DOHH2 (cell line): ENCODE measurements around the gene GALNT2.

Experiments
- EZH2phosphoT487 ChIP-seq: fragments of 200-600 bp; sonication (generic); IDR thresholded peaks from 2 replicates; pipeline ENCODE4 v1.6.1; 2017; ENCODE audit warnings: borderline replicate concordance, mild to moderate bottlenecking, antibody characterized with exemption, low read length, moderate library complexity, mixed read lengths
- TF ChIP-seq, protein P1 (sequence below): fragments of 200-600 bp; sonication (generic); IDR thresholded peaks from one replicate; pipeline ENCODE4 v1.5.1; 2014; ENCODE audit warnings: antibody characterized with exemption, mild to moderate bottlenecking, low read depth, low read length; ENCODE audit not compliant: poor library complexity, severe bottlenecking

DNA sequence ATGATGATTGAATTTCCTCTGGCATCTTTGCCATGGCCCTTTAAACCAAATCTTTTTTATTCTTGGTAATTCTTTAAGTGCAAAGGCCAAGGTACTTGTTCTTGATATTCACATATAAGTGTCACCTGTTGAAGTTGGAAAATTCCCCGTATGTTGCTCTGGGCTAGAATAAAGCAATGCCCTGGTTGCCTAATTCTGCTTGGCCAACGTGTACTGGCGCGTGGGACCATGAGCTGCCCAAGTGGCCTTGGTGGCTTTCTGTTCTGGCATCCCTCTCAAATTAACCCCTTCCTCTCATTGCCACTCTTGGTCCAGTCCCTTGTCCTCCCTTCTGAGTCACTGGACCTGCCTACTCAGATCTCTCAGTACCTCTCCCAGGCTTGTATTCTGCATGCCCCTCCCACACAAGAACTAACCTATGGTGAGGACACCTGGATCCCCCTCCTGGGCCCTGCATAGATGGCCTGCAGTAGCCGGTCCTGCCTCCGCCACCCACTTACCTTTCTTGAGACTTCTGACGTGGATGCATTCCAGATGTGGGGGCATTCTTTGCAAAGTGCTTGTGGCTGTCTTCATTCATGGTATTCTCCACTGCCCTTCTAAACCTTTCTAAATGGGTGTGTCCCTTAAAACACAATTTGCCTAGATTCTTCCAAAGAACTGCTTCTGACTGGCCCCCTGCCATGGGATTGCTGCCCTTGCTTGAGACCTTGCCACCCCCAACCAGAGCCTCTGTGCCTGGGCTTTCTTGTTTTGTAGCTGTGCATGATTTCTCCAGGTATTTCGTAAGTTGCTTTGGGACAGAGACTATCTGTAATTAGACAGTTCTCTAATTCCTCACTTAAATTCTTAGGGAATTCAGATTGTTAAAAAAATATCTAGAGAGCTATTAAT, 152.4 kb downstream of the GALNT2 start:
- TF ChIP-seq, protein P1, sequence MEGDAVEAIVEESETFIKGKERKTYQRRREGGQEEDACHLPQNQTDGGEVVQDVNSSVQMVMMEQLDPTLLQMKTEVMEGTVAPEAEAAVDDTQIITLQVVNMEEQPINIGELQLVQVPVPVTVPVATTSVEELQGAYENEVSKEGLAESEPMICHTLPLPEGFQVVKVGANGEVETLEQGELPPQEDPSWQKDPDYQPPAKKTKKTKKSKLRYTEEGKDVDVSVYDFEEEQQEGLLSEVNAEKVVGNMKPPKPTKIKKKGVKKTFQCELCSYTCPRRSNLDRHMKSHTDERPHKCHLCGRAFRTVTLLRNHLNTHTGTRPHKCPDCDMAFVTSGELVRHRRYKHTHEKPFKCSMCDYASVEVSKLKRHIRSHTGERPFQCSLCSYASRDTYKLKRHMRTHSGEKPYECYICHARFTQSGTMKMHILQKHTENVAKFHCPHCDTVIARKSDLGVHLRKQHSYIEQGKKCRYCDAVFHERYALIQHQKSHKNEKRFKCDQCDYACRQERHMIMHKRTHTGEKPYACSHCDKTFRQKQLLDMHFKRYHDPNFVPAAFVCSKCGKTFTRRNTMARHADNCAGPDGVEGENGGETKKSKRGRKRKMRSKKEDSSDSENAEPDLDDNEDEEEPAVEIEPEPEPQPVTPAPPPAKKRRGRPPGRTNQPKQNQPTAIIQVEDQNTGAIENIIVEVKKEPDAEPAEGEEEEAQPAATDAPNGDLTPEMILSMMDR: no peak
- no peak for TF ChIP-seq EZH2phosphoT487
